ENCODE results near the gene MYBPHL.
A peak's percentile ranks its signal among the peaks of the same experiment; 100 is the strongest.
"Not testable (repeated sequence)": the region's sequence is repeated elsewhere in the genome, so short reads cannot be mapped to it uniquely, and the experiment has no call there.

The MYBPHL gene

DNA sequence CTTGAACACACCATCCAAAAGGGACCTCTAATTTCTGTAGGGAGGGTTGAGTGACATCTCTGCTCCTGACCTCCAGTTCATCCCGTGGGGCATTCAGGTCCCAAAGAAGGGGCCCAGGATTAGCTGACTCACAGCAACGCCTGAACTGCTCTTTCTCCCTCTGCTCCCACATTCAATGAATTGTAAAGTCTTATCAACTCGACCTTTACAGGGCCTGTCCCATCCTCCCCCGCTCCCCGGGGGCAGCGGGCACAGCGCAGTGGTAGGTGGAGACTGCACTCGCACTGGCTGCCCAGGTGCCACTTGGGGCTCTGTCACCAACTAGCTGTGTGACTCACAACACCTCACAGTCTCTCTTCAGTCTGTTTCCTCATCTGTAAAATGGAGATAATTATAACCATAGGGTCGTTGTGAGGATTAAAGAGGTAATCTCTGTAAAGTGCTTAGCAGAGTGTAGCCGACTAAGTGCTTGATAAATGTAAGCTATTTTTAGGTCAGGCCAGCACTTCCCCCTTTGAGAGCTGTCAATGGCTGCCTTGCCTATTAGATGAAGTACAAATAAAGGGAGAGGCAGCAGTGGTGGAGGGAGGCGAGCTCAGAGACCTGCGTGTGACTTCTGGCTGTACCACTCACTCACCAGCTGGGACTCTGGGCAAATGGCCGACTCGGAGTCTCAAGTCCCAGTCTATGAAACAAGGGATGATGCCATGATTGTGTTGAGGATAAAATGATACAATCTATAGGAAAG lies 637 bp upstream of the MYBPHL start:
- peak in 24 of 51 donors; percentile 15 to 66 (median 40) for DNase-seq

DNA sequence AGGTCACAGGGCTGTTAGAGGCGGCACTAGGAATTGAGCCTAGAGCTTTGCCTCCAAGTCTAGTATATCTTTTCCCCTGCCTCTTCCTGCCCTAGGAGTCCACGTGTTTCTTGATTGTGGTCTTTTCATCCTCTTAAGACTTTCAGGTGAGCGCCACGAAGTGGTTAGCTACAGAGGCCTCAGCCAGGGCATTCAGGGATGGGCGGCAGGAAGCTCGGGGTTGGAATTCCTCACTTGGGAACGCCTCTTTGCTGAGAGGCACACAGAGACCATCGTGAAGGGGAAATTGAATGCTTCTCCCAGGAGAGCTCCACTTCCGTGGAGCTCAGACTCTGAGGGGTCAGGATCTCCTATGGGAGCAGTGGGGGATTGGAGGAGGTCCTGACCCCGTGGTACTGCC lies 820 bp downstream of the MYBPHL start:
- DNase-seq: not testable (repeated sequence)

DNA sequence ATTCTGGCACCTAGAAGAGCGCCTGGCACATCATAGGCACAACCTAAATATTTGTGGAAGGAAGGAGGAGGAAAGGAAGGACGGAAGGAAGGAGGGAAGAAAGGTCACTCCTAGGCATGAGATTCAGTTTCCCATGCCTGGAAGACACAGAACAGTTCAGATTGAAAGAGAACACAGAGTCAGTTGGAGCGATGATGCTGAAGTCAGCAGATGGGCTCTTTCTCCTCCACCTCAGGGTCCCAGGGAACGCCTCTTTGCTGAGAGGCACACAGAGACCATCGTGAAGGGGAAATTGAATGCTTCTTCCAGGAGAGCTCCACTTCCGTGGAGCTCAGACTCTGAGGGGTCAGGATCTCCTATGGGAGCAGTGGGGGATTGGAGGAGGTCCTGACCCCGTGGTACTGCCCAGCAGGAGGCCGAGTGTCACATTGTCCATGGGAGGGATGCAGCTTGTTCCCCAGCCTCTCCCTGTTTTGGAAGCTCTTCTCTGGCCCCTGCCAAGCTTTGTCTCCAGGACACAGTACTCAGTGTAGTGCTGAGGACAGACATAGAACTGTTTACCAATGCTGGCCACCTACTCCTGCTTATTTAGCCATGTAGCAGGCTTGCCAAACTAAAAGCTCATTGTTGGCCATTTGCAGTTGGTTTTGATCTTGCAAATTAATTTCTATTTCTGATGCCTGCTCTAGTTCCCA lies 2.4 kb downstream of the MYBPHL start:
- DNase-seq: peak in 40 of 51 donors; percentile 27 to 92 (median 62)

DNA sequence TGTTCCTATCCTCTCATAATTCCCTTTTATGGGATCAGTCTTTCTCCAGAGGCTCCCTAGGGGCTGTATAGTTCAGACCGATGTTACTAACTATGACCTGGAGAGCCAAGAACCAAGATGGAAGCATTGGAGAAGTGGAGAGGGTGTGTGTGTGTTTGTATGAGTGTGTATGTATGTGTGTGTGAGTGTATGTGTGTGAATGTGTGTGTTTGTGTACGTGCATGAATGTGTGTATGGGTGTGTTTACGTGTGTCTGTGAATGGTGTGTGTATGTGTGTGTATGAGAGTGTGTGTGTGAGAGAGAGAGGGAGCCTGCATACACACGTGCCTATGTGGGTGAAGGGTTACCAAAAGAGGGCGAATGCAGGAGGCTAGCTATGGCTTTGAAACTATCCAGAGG lies 4.9 kb downstream of the MYBPHL start:
- DNase-seq: no peak

DNA sequence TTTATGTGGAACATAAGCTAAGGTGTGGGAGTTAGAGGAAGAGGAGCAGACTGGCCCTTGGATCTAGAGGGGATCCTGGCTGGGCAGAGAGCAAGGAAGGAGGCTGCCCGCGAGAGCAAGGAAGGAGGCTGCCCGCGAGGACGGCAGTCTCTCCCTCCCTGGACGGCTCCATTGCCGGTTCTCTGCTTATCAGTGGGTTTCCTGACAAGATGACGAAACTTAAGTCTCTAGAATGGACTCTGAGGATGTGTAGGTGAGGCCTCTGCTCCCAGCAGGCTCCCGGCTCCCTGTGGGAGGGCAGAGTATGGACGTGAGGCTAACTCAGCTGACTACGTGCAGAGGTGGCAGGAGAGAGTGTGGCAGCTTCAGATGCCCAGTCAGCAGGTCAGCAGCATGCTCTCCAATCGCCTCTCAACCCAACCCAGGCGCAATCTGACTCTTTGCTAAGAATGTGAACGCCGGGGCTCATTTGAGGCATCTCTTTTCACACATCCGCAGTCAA lies 6.1 kb downstream of the MYBPHL start:
- DNase-seq: no peak

DNA sequence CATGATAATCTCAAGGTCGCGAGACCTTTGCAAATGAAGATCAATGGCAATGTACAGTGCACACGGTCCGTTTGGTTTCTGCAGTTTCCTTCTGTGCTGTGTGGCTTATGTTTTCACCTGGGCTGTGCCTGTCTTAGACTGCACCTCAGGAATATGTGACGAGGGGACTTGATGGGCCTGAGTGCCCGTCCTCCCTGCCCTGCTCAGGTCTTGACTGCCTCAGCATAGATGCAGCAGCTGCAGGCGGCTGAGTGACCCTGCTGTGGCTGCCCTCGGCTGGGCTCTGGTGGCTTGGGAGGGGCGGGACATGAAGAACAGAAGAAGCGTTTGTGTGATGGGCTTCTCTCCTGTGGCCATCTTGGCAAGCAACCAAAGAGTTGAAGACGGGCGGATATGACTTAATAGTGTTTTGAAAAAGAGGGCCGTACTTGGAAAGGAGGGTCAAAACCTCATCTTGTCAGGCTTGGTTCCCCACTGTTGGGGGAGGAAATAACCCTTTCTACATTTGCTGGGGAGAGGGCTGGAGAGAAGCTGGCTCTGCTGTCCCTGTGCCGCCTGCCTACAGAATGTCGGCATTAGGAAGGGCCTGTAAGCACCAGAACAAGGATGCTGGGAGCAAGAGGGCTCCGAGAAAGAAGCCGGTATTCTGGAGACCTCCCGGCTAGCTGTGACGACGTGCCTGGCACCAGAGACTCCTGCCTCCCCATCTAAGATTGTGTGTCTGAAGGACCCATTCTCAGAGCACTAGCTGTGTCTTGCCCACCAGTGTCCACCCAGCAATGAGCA lies 7.1 kb downstream of the MYBPHL start:
- DNase-seq: peak in 44 of 51 donors; percentile 33 to 93 (median 81)

DNA sequence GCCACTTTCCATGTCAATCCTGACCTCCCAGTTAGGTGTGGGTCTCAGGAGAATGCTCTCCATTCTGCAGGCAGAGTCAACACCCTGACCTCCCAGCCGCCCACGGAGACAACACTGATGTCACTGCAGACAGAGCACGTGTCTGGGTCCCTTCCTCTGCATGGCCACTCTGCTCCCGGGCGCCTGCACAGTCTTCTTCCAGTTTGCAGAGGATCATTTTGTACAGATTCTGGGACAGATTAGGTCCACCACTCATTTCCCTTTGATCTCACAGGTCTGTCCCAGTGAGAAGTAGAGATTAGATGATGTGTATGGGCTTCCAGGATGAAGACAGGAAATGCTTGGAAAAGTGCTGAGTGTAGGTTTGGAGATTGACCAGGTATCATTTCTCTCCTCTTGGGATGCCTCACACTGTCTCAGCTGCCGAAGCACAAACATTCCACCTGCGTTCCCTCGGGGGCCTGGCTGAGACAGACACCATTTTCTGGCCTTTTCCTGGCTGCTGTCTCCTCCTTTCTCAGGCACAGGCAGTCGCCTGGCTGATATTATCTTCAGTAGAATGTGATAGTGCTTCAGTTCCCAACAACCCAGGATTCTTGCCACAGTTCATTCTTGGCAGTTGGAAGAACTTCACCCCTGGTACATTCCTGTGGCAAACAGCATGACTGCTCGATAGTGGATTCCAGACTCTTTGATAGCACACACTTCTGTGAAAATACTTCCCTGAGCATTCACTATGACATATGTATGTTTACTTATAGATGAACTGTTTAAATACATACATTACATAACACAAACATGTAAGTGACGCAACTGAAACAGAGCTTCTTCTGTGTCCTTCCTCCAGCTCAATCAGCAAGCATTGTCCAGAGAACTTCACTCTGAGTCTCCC lies 7.9 kb downstream of the MYBPHL start:
- DNase-seq: peak in 35 of 51 donors; percentile 22 to 83 (median 61)

DNA sequence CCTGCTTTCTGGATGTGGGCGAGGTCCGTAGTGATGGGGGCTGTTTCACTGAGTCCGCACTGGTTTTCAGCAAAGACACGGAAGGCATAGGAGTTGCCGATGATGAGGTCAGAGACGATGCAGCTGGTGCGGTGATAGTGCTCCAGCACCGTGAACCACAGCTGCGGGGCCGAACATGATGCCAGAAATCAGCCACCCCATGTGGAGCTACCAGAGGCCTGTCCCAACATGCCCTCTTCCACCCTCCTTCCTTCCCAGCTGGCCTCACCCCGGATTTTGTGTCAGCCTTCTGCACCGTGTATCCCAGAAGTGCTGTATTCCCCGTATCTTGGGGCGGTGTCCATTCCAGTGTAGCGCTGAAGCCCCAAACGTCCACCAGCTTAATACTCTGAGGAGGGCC lies 10.0 kb downstream of the MYBPHL start:
- no peak for DNase-seq

DNA sequence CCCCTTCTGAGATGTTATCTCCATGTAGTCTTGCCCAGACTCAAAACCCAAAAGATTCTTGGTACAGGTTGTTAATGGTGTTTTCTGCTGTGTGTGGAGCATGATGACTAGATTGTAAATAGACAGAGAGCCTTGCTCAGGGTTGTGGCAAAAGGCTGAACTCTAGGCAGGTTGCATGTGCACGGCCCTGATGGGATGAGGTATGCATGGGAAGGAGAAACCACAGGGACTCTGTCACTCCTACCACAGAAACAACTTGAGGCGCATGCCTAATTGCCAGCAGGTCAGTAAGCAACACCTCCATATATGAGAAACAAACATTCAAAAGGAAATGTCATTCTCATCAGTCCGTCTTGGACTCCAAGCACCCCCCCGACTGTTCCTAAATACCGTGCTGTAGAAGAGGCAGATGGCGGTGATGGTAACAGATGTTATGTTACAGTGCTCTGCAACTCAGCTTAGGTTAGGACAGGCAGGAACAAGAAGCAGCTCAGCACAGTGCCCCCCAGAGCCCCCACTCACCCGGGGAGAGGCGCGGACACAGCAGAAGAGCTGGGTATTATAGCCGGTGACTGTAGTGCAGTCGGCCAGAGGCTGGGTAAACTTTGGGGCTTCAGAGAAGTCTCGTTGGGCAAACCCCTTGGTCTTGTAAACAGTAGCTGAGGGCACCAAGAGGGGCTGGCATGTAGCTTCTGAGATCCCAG lies 10.9 kb downstream of the MYBPHL start:
- DNase-seq: no peak

DNA sequence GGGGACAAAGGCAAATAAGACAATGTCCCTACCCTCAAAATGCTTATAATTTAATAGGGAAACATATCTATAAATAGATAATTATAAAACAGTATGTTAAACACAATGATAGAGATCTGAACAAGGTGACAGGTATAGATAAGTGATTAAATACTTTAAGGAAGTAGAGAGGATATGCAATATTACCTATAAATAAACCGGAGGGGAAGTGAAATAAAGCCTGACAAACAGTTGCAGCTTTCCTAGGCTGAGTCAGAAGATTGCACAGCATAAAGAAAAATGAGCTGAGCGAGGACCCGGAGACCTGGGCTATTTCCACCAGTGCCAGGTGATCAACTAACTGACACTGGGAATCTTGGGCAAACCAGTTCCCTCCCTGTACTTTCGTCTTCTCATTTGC lies 12.3 kb downstream of the MYBPHL start:
- DNase-seq: no peak

DNA sequence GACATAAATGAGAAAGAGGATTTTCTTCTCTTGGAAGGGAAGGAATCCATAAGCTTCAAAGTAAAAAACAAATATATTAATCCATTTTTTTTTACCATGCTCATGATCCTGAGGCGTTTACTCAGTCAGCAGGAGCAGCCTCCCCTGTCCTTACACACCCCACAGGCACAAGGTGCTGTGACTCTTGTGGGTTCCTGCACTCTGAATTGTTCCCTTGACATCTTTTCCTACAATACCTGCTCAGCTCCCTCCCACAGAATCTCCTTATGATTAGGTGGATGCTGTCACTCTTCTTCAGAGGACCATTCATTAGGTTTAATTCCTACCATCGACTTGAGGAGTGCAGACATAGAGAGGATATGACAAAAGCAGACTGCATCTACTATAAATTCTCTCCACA lies 13.8 kb downstream of the MYBPHL start:
- DNase-seq: no peak

DNA sequence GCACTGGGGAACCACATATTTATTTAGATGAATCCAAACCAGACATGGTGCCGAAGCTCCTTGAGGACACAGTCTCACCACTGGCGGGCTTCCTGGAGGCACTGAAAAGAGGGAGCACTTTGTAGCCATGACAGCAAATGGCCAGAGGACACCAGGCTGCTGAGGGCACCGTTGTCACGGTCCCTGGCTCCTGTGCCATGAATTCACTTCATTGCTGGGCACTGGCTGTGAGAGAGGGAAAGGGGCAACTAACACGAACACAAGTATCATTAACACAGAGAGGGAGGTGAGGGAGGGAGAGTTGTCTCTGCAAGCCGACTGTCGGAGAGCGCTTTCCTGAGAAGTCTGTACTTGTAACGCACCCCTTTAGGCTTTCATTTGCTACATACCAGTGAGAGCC lies 14.4 kb downstream of the MYBPHL start:
- DNase-seq: peak in 1 of 51 donors; percentile 30

DNA sequence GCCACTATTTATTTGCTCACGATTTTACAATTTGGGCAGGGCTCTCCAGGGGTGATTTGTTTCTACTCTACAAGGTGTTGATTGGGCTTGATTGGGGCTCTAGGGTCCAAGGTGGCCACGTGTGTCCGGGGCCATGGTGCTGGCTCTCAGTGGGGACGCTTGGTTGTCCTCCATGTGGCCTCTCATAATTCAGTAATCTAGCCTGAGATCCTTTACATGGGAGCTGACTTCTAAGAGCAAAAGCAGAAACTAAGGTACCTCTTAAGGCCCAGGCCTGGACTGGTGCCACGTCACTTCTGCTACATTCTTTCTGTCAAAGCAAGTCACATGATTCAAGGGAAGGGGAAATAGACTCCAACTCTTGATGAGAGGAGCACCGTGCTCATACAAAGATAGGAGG lies 15.8 kb downstream of the MYBPHL start:
- peak in 2 of 51 donors; percentile 23 to 36 for DNase-seq

DNA sequence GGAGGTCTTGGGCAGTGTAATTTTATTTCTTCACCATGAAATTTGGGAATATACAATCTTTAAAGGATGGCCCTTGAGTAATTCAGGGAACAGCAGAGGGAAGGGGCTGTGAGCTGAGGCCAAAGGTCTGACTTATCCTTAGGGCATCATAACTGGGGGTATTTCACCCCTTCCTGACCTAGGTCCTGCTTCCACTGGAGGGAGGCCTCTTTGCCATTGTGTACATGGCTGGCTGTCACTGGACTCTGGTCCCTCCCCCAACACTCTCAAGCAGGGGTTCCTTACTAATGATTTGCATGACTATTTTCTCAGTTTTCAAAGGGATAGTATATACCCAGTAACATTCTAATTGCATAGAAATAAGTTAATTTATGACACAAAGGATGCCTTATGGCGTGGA lies 16.7 kb downstream of the MYBPHL start:
- no peak for DNase-seq

DNA sequence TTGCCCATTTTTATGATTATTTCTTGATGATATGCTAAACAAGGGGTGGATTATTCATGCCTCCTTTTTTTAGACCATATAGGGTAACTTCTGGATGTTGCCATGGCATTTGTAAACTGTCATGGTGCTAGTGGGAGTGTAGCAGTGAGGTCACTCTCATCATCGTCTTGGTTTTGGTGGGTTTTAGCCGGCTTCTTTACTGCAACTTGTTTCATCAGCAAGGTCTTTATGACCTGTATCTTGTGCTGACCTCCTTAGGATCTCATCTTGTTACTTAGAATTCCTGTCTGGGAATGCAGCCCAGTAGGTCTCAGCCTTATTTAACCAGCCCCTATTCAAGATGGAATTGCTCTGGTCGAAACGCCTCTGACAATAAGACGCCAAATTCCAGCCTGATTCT lies 20.0 kb downstream of the MYBPHL start:
- DNase-seq: peak in 1 of 51 donors; percentile 27

DNA sequence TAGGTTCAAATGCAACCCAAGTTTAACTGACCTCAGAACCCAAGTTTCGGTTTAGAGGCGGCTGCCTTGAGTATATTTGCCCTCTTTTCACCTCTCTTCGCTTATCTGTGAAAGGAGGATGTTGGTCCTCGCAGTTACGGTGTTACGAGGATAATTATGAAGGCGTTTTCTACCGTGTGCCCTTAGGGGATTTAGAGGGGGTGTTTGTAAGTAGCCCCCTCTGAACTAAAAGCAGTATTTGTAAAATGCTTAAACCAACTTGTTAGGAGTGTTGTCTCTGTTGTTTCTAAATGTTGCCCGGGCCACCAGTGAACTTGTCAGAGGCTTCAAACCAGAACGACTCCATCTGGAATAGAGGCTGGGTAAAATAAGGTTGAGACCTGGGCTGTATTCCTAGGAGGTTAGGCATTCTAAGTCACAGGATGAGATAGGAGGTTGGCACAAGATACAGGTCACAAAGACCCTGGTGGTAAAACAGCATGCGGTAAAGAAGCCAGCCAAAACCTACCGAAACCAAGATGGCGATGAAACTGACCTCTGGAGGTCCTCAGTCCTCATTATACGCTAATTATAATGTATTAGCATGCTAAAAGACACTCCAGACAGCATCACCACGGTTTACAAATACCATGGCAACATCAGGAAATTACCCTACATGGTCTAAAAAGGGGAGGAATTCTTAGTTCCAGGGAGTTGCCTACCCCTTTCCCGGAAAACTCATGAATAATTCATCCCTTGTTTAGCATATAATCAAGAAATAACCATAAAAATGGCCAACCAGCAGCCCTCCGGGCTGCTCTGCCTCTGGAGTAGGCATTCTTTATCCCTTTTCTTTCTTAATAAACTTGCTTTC lies 22.8 kb downstream of the MYBPHL start:
- no peak for DNase-seq

DNA sequence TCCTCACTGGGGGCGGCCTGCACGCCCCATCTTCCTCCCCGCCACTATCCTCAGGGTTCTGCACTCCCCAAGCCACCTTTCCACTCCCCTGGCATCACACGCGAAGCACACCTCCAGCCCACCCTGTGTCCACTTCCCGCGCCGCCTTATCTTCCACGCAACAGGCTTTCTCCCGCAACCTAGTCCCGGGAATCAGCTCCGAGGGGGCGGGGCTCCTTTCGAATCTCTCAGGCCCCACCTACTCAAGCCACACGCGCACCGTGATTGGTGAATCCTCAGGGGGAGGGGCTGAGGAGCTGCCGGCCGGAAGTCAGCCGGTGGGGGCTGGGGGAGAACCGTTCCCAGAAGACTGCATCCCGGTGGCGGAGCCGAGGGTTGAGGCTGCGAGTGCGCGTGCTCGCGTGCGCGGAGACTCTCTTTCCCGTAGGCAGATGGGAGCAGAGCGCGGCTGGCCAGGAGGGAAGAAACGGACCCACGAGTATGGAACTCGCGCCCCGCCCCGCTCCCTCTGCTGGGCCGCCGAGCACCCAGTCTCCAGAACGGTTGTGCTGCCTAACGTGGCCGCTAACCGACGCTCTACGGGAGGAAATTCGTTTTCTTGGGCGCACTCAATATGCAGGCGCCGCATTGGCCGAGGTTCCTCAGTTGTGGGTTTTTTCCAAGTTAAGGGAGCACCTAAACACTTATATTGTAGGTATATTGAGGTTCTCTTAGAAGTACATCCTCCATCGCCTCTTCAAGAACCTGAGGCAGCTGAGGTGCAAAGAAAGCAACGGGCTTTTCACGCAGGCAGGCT lies 23.7 kb downstream of the MYBPHL start, which contains the start of gene PSRC1:
PSRC1 (minus strand) TSS at position 194 of the 796 bp plus-strand sequence.
- peak; percentile 80 to 99 (median 96) for DNase-seq

DNA sequence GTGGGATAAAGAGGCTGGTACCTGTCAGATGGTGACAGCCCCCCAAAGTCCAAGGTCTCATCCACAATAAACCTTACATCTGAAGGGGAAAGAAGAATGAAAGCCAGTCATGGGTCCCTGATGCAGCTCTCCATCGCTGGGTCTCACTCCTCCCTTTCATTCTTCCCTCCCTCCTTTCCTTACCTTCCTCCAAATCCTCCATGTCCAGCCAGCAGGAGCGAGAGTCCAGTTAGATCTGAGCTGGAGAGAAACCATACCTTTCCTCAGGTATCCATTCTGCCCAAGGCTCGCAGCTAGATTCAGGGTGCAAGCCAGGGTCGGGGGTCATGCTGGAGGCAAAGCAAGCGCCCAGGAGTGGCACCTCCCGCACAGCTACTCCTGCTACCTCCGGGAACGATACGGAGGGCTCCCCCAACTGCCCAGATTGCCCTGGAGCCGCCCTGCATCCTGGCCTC lies 24.3 kb downstream of the MYBPHL start:
- no peak for DNase-seq
